Type B pancreatic cell (in vitro differentiated cells): ENCODE data around the gene SAC3D1. TPM values are rescaled to one million over a fixed set of nuclear protein-coding genes. Genes with fewer than 3 reads are reported as not detected.
A peak's percentile ranks its signal among the peaks of the same experiment; 100 is the strongest.
"Not testable (repeated sequence)": the region's sequence is repeated elsewhere in the genome, so short reads cannot be mapped to it uniquely, and the experiment has no call there.

ENCODE experiments used
- DNase-seq: peaks from one replicate; pipeline ENCODE4 v3.0.0; 2021; ENCODE audit warnings: mixed read lengths; ENCODE audit not compliant: unreplicated experiment; ENCODE audit errors: extremely low spot score
- H3K27ac Mint-ChIP-seq: 2 replicates; pipeline ENCODE4 v1.8.0; 2021; ENCODE audit warnings: mild to moderate bottlenecking, mixed read lengths
- H3K27me3 Mint-ChIP-seq: 2 replicates; pipeline ENCODE4 v1.8.0; 2021; ENCODE audit warnings: mixed read lengths
- H3K36me3 Mint-ChIP-seq: 2 replicates; pipeline ENCODE4 v1.8.0; 2021; ENCODE audit warnings: mixed read lengths
- H3K4me1 Mint-ChIP-seq: one replicate; pipeline ENCODE4 v1.8.0; 2021; ENCODE audit warnings: mixed read lengths; ENCODE audit not compliant: unreplicated experiment
- H3K4me3 Mint-ChIP-seq: 2 replicates; pipeline ENCODE4 v1.8.0; 2021; ENCODE audit warnings: mild to moderate bottlenecking, mixed read lengths
- H3K9me3 Mint-ChIP-seq: 2 replicates; pipeline ENCODE4 v1.8.0; 2021; ENCODE audit warnings: mixed read lengths
- CTCF ChIP-seq: fragments of 200-600 bp; sonication (generic); conservative IDR thresholded peaks from 2 replicates; pipeline ENCODE4 v1.5.0; 2021; ENCODE audit warnings: antibody characterized with exemption, mild to moderate bottlenecking
- total RNA-seq: library from RNA; stranded (reverse); gene quantifications from 2 replicates; pipeline ENCODE4 v1.2.1, GENCODE V29; 2021; ENCODE audit warnings: low replicate concordance

SAC3D1 gene
- total RNA-seq, 1 donor from 2014 or later, result 21.9 TPM

GRCh38 chr11:64998690-64999431 is 42.1 kb upstream of the SAC3D1 start:
- Mint-ChIP-seq H3K4me1 (peaks cover 11% of the 10 kb centered on the region), H3K27ac (peak overlapping the region; percentile 53), H3K9me3 (no peaks in the 10 kb centered on the region), H3K4me3 (no peak overlapping the region), H3K27me3 (no peaks in the 10 kb centered on the region), H3K36me3 (no peaks in the 10 kb centered on the region)
- TF ChIP-seq CTCF, result no peak
- no peak for DNase-seq

- Mint-ChIP-seq H3K9me3 (no peaks in the 10 kb centered on the region), H3K4me3 (no peak overlapping the region), H3K27me3 (no peaks in the 10 kb centered on the region), H3K27ac (no peak overlapping the region), H3K4me1 (peaks cover 11% of the 10 kb centered on the region), H3K36me3 (no peaks in the 10 kb centered on the region)
- no peak for DNase-seq
- no peak for TF ChIP-seq CTCF
These were observed 41.5 kb upstream of the SAC3D1 start for GRCh38 chr11:64999478-64999877.

- DNase-seq, result no peak
- H3K4me1 Mint-ChIP-seq, result peaks cover 7% of the 10 kb centered on the region
- no peaks in the 10 kb centered on the region for H3K27me3 Mint-ChIP-seq
- no peak overlapping the region for H3K27ac Mint-ChIP-seq
- TF ChIP-seq CTCF, result no peak
- no peaks in the 10 kb centered on the region for H3K36me3 Mint-ChIP-seq
- no peak overlapping the region for H3K4me3 Mint-ChIP-seq
- H3K9me3 Mint-ChIP-seq, result no peaks in the 10 kb centered on the region
These were observed 38.3 kb upstream of the SAC3D1 start for GRCh38 chr11:65002706-65003105.

GRCh38 chr11:65003282-65003681 is 37.7 kb upstream of the SAC3D1 start:
- no peak for DNase-seq
- H3K27me3 Mint-ChIP-seq, result no peaks in the 10 kb centered on the region
- TF ChIP-seq CTCF, result no peak
- H3K4me1 Mint-ChIP-seq, result peaks cover 5% of the 10 kb centered on the region
- no peak overlapping the region for H3K4me3 Mint-ChIP-seq
- no peaks in the 10 kb centered on the region for H3K9me3 Mint-ChIP-seq
- no peaks in the 10 kb centered on the region for H3K36me3 Mint-ChIP-seq
- H3K27ac Mint-ChIP-seq, result no peak overlapping the region

GRCh38 chr11:65003968-65004367 is 37.0 kb upstream of the SAC3D1 start:
- H3K27me3 Mint-ChIP-seq, result not testable (repeated sequence)

GRCh38 chr11:65008016-65008415 is 33.0 kb upstream of the SAC3D1 start:
- H3K4me3 Mint-ChIP-seq, result no peak overlapping the region
- no peaks in the 10 kb centered on the region for H3K36me3 Mint-ChIP-seq
- H3K27ac Mint-ChIP-seq, result no peak overlapping the region
- no peaks in the 10 kb centered on the region for H3K27me3 Mint-ChIP-seq
- peaks cover 1% of the 10 kb centered on the region for H3K4me1 Mint-ChIP-seq
- TF ChIP-seq CTCF, result no peak
- no peaks in the 10 kb centered on the region for H3K9me3 Mint-ChIP-seq
- DNase-seq, result no peak

More at GRCh38 chr11:65003968-65004367, 37.0 kb upstream of the SAC3D1 start:
- H3K4me3 Mint-ChIP-seq, H3K36me3 Mint-ChIP-seq, H3K4me1 Mint-ChIP-seq, H3K9me3 Mint-ChIP-seq, DNase-seq, H3K27ac Mint-ChIP-seq: not testable (repeated sequence)
